NT2/D1 (cell line): ENCODE data around the gene ASB5.

Experiments
- SUZ12 ChIP-seq: IDR thresholded peaks from 2 replicates; pipeline ENCODE4 v1.6.1; 2011; ENCODE audit not compliant: insufficient read length, insufficient read depth; ENCODE audit errors: extremely low read depth
- YY1 ChIP-seq: IDR thresholded peaks from 2 replicates; pipeline ENCODE4 v1.6.1; 2011; ENCODE audit not compliant: insufficient read length, insufficient read depth
- ZNF274 ChIP-seq: IDR thresholded peaks from 2 replicates; pipeline ENCODE4 v1.6.1; 2011; ENCODE audit warnings: mild to moderate bottlenecking, low read depth, low read length

DNA sequence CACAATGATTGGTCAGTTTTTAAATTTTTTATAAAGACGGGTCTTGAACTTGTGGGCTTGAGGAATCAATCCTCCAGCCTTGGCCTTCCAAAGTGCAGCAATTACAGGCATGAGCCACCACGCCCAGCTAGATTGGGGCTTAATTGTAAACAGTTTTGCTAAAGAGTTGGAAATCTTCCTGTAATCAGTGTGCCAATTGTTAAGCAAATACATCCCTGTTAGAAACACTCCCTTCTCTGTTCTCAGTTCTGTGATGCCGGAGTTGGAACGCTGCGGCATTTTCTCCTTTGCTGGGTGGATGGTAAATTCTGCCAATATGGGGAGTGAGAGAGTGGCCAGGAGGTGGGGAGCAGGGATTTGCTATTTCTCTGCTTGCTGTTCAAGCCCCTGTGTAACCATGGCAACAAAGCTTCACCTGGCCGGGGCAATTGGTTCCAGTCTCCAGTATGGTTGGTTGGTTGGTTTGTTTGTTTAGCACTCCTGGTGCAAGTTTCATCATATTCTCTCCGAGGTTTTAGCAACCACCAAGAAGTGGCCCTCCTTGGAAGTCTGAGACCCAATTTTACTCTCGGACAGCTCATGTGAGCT, 70.6 kb downstream of the ASB5 start:
- TF ChIP-seq YY1: no peak
- no peak for TF ChIP-seq ZNF274
- TF ChIP-seq SUZ12: no peak
